HCT116 (cell line): ENCODE results near the gene CFAP99. TPM values are rescaled to one million over a fixed set of nuclear protein-coding genes. Genes with fewer than 3 reads are reported as not detected.

Experiments
- ATAC-seq: fragments of 200-7000 bp; cut with Tn5 transposase; 2 replicates; pipeline ENCODE4 v1.9.1; 2020; ENCODE audit warnings: mild to moderate bottlenecking, moderate library complexity
- BruUV-seq: library from RNA; stranded (reverse); fragments of 400-500 nt; replicated peaks from 2 replicates; lab custom pipeline; 2021; lab: Mats Ljungman, UMichigan
- CTCF ChIA-PET: fragments of 300-600 bp; sonication (Branson Sonifier 250); formaldehyde crosslinking; loops from one replicate; lab custom pipeline; 2021; ENCODE audit warnings: antibody characterized with exemption; lab: Charles Lee
- POLR2A ChIA-PET: fragments of 300-600, 350-600 bp; sonication (Branson Sonifier 250); formaldehyde crosslinking; loops from one replicate; lab custom pipeline; 2021; ENCODE audit warnings: antibody characterized with exemption; lab: Charles Lee
- RAD21 ChIA-PET, 2 experiments: fragments of 300-600 bp; sonication (Branson Sonifier 250); formaldehyde crosslinking; loops; one replicate each; lab custom pipeline; 2023; ENCODE audit warnings: low total read pairs in 2 of 2; ENCODE audit not compliant: uncharacterized antibody in 2 of 2, unreplicated experiment in 2 of 2, low non-redundant PET in 1 of 2; lab: Charles Lee
- DNase-seq: peaks from one replicate; pipeline ENCODE4 v3.0.0-alpha.2; 2010; ENCODE audit warnings: low read depth, low spot score
- H2AFZ ChIP-seq: fragments of 200-600 bp; shearing (Covaris generic), sonication (generic); 2 replicates; pipeline ENCODE4 v1.6.1; 2017; ENCODE audit warnings: low read depth, mixed run types, mixed read lengths, antibody characterized with exemption, low read length; ENCODE audit not compliant: poor library complexity, severe bottlenecking
- H3K27ac ChIP-seq: 2 replicates; pipeline ENCODE4 v1.5.1; 2012; ENCODE audit warnings: low read depth, low read length
- H3K27me3 ChIP-seq: fragments of 200-600 bp; sonication (generic); 2 replicates; pipeline ENCODE4 v1.6.1; 2016; ENCODE audit warnings: mixed run types, low read length, mixed read lengths; ENCODE audit not compliant: insufficient read depth
- H3K36me3 ChIP-seq, 2 experiments: fragments of 200-500 bp in 1 of 2; fragments of 200-600 bp in 1 of 2; sonication (Bioruptor generic) in 1 of 2; sonication (generic) in 1 of 2; 2 replicates each; pipeline versions ENCODE4 v1.5.1 to v1.6.1; 2014 to 2016; ENCODE audit warnings: low read length in 2 of 2, inconsistent platforms in 1 of 2, mixed read lengths in 1 of 2, mixed run types in 1 of 2; ENCODE audit not compliant: insufficient read depth in 2 of 2, control insufficient read depth in 1 of 2
- H3K4me1 ChIP-seq, 2 experiments: fragments of 200-600 bp in 1 of 2; sonication (generic) in 1 of 2; 2 replicates each; pipeline versions ENCODE4 v1.5.1 to v1.6.1; 2012 to 2017; ENCODE audit warnings: low read length in 2 of 2, inconsistent platforms in 1 of 2, mild to moderate bottlenecking in 1 of 2, mixed read lengths in 1 of 2, mixed run types in 1 of 2, moderate library complexity in 1 of 2; ENCODE audit not compliant: insufficient read depth in 2 of 2, control insufficient read depth in 1 of 2
- H3K4me2 ChIP-seq: fragments of 200-600 bp; sonication (generic); 2 replicates; pipeline ENCODE4 v1.6.1; 2017; ENCODE audit warnings: mixed run types, low read length, mixed read lengths
- H3K4me3 ChIP-seq, 2 experiments: fragments of 200-600 bp in 1 of 2; sonication (generic) in 1 of 2; replicated peaks in 1 of 2; 2 replicates each; pipeline ENCODE4 v1.5.1; 2011 to 2016; ENCODE audit warnings: low read length in 2 of 2, control low read depth in 1 of 2, low read depth in 1 of 2, mild to moderate bottlenecking in 1 of 2, mixed read lengths in 1 of 2, mixed run types in 1 of 2
- H3K79me2 ChIP-seq: fragments of 200-600 bp; sonication (generic); 2 replicates; pipeline ENCODE4 v1.6.1; 2017; ENCODE audit warnings: mild to moderate bottlenecking, mixed run types, low read length, moderate library complexity, mixed read lengths; ENCODE audit not compliant: insufficient read depth
- H3K9ac ChIP-seq: fragments of 200-600 bp; sonication (generic); 2 replicates; pipeline ENCODE4 v1.6.1; 2016; ENCODE audit warnings: low read length, mixed read lengths
- H3K9me2 ChIP-seq: fragments of 200-600 bp; sonication (generic), shearing (Covaris generic); 2 replicates; pipeline ENCODE4 v1.6.1; 2017; ENCODE audit warnings: mixed run types, mild to moderate bottlenecking, moderate library complexity; ENCODE audit not compliant: insufficient read depth
- H3K9me3 ChIP-seq, 2 experiments: fragments of 200-500 bp in 1 of 2; fragments of 200-600 bp in 1 of 2; sonication (Bioruptor generic) in 1 of 2; sonication (generic) in 1 of 2; 2 replicates each; pipeline ENCODE4 v1.6.1; 2014 to 2017; ENCODE audit warnings: low read length in 2 of 2, mixed read lengths in 2 of 2, inconsistent platforms in 1 of 2, low read depth in 1 of 2, mild to moderate bottlenecking in 1 of 2, mixed run types in 1 of 2, moderate library complexity in 1 of 2; ENCODE audit not compliant: control insufficient read depth in 1 of 2, insufficient read depth in 1 of 2
- H4K20me1 ChIP-seq: fragments of 200-600 bp; sonication (generic), shearing (Covaris generic); 2 replicates; pipeline ENCODE4 v1.6.1; 2017; ENCODE audit warnings: mixed run types, mild to moderate bottlenecking, moderate library complexity; ENCODE audit not compliant: insufficient read depth
- CBX3 ChIP-seq: IDR thresholded peaks from 2 replicates; pipeline ENCODE4 v1.6.1; 2012; ENCODE audit warnings: low read depth
- EGR1 ChIP-seq: IDR thresholded peaks from 2 replicates; pipeline ENCODE4 v1.6.1; 2012; ENCODE audit warnings: low read depth
- EZH2 ChIP-seq: fragments of 200-600 bp; sonication (generic); IDR thresholded peaks from 2 replicates; pipeline ENCODE4 v1.6.1; 2017; ENCODE audit warnings: antibody characterized with exemption, mixed run types
- JUND ChIP-seq: IDR thresholded peaks from 2 replicates; pipeline ENCODE4 v1.6.1; 2012
- MAX ChIP-seq: IDR thresholded peaks from 2 replicates; pipeline ENCODE4 v1.6.1; 2012
- POLR2A ChIP-seq: IDR thresholded peaks from 2 replicates; pipeline ENCODE4 v1.7.0; 2011; ENCODE audit warnings: borderline replicate concordance; ENCODE audit not compliant: insufficient read depth, insufficient read length; ENCODE audit errors: extremely low read depth
- POLR2AphosphoS5 ChIP-seq: IDR thresholded peaks from 2 replicates; pipeline ENCODE4 v1.6.1; 2011; ENCODE audit warnings: mild to moderate bottlenecking, low read depth, low read length, moderate library complexity
- RAD21 ChIP-seq: IDR thresholded peaks from 2 replicates; pipeline ENCODE4 v1.6.1; 2012; ENCODE audit warnings: low read depth, mild to moderate bottlenecking
- SIN3A ChIP-seq: IDR thresholded peaks from 2 replicates; pipeline ENCODE4 v1.6.1; 2012; ENCODE audit warnings: low read depth
- SRF ChIP-seq: IDR thresholded peaks from 2 replicates; pipeline ENCODE4 v1.6.1; 2012; ENCODE audit warnings: low read depth
- TCF7L2 ChIP-seq: IDR thresholded peaks from 2 replicates; pipeline ENCODE4 v1.7.0; 2011; ENCODE audit warnings: borderline replicate concordance, inconsistent platforms; ENCODE audit not compliant: insufficient read depth, insufficient read length; ENCODE audit errors: extremely low read depth
- ZBTB33 ChIP-seq: IDR thresholded peaks from 2 replicates; pipeline ENCODE4 v1.6.1; 2011; ENCODE audit warnings: mild to moderate bottlenecking, low read length, moderate library complexity; ENCODE audit not compliant: insufficient replicate concordance; ENCODE audit errors: extremely low read depth
- intact Hi-C: fragments of 100-400 bp; cut with micrococcal nuclease; formaldehyde crosslinking; loops from 2 replicates; pipeline ENCODE4 v1.10.0; 2022
- total RNA-seq: library from RNA; stranded (reverse); gene quantifications from one replicate; pipeline ENCODE4 v1.2.1, GENCODE V29; 2021; ENCODE audit not compliant: unreplicated experiment
- TF ChIP-seq, protein P1 (sequence below): IDR thresholded peaks from 2 replicates; pipeline ENCODE4 v1.6.1; 2012; ENCODE audit warnings: low read depth

Gene CFAP99
- total RNA-seq, 1 experiment from 2014 or later: 0.42 TPM

DNA sequence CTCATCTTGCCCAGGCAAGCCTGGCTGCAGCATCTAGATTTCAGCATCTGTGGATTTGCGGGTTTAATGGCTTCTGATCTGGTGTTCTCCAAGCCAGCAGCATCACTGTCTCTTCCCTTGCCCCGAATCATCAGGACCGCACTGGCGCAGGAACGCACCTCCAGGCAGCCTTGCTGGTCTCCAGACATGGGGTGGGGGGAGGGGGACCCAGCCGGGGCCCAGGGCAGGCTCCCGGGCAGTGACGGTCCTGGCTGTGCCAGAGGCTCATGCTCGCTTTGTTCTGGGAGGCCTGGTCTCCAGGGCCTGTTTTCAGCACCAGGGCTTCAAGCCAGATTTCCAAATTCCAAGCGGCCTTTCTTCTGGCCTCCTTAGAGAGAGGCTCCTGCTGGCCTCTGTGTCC is 4.9 kb downstream of the CFAP99 start:
- no peak overlapping the region for H3K27ac ChIP-seq
- H3K9me3 ChIP-seq: no peaks in the 10 kb centered on the region
- H3K79me2 ChIP-seq: no peaks in the 10 kb centered on the region
- no peaks in the 10 kb centered on the region for H4K20me1 ChIP-seq
- H3K4me2 ChIP-seq: no peak overlapping the region
- no peak overlapping the region for H3K4me3 ChIP-seq
- TF ChIP-seq SIN3A: no peak
- TF ChIP-seq, protein P1, sequence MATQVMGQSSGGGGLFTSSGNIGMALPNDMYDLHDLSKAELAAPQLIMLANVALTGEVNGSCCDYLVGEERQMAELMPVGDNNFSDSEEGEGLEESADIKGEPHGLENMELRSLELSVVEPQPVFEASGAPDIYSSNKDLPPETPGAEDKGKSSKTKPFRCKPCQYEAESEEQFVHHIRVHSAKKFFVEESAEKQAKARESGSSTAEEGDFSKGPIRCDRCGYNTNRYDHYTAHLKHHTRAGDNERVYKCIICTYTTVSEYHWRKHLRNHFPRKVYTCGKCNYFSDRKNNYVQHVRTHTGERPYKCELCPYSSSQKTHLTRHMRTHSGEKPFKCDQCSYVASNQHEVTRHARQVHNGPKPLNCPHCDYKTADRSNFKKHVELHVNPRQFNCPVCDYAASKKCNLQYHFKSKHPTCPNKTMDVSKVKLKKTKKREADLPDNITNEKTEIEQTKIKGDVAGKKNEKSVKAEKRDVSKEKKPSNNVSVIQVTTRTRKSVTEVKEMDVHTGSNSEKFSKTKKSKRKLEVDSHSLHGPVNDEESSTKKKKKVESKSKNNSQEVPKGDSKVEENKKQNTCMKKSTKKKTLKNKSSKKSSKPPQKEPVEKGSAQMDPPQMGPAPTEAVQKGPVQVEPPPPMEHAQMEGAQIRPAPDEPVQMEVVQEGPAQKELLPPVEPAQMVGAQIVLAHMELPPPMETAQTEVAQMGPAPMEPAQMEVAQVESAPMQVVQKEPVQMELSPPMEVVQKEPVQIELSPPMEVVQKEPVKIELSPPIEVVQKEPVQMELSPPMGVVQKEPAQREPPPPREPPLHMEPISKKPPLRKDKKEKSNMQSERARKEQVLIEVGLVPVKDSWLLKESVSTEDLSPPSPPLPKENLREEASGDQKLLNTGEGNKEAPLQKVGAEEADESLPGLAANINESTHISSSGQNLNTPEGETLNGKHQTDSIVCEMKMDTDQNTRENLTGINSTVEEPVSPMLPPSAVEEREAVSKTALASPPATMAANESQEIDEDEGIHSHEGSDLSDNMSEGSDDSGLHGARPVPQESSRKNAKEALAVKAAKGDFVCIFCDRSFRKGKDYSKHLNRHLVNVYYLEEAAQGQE: no peak
- no peak for TF ChIP-seq MAX
- TF ChIP-seq JUND: no peak
- no peak for TF ChIP-seq TCF7L2
- no peak for TF ChIP-seq SRF
- no peak for TF ChIP-seq EGR1
- TF ChIP-seq ZBTB33: no peak
- no peak for TF ChIP-seq RAD21
- TF ChIP-seq POLR2AphosphoS5: no peak
- no peak for TF ChIP-seq CBX3
- TF ChIP-seq EZH2: no peak
- no peak for TF ChIP-seq POLR2A
- intact Hi-C loops: no loop called here
- no peaks in the 10 kb centered on the region for H3K36me3 ChIP-seq
- H3K27me3 ChIP-seq: peaks cover 19% of the 10 kb centered on the region; the same call in 1 of the 2 replicates
- H3K9me2 ChIP-seq: no peaks in the 10 kb centered on the region
- DNase-seq (no peak), ATAC-seq (no peak)
- ChIA-PET RAD21 (no interaction called here), CTCF (interaction anchor here (2.0 kb wide), 1 partner anchor 18 kb away, joined by 7 read pairs; no protein-coding TSS in a partner anchor), POLR2A (interaction anchor here (0.7 kb wide), 1 partner anchor 66 kb away, joined by 3 read pairs; no protein-coding TSS in a partner anchor)
- H3K4me1 ChIP-seq: peaks cover 8 to 10% of the 10 kb centered on the region in 2 experiments
- H3K9ac ChIP-seq: no peak overlapping the region
- BruUV-seq: no TSS peak
- no peak overlapping the region for H2AFZ ChIP-seq
